ENCODE data around the gene LPCAT1. TPM values are rescaled to one million over a fixed set of nuclear protein-coding genes. Genes with fewer than 3 reads are reported as not detected.
A peak's percentile ranks its signal among the peaks of the same experiment; 100 is the strongest.

The LPCAT1 gene
- total and polyA plus RNA-seq, 2 experiments from 2014 or later, result 78.0 to 255 TPM

DNA sequence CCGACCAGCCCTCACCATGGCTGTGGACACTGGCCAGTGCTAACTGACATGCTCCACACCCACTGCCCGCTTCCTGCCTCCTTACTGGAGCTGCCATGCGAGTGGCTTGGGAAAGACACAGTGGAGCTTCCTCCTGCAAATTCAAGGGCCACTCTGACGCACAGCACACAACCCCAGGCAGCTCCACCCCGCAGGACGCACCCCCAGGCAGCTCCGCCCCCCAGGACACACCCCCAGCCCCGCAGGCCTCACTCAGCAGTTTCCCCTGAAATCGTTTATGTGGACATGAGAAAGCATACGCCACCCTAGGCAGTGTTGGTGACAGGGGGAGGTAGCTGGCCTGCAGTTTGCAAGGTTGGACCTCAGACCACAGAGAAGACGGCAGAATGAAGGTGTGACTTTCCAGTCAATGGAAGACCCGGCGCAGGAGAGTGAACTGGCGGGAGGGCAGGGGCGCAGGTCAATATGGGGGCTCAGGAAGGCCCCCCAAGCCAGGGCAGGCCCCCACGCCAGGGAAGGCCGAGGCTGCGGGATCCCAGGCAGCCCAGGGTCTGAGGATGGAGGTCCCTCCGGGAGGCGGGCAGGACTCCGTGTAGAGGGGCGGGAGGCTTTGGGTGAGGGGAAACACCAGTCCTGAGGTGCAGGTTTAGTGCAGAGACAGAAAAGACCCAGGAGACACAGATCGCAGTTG lies 21.6 kb downstream of the LPCAT1 start:
- Histone ChIP-seq H3K4me2 (no peak overlapping the region; the same call in 1 of the 2 replicates), H3K9me2 (ENCODE audit: insufficient read depth) (no peaks in the 10 kb centered on the region), H4K20me1 (replicated peaks; ENCODE audit: insufficient read depth) (peaks cover 53% of the 10 kb centered on the region), H3K27ac (ENCODE audit: low read depth) (no peak overlapping the region), H3K4me1 (ENCODE audit: insufficient read depth) (peaks cover 34% of the 10 kb centered on the region), H2AFZ (no peak overlapping the region), H3K79me2 (replicated peaks; ENCODE audit: insufficient read depth) (peaks cover 99% of the 10 kb centered on the region), H3K27me3 (ENCODE audit: insufficient read depth) (no peaks in the 10 kb centered on the region), H3F3A (replicated peaks; ENCODE audit: low read depth) (peaks cover 17% of the 10 kb centered on the region; the same call in 1 of the 2 replicates), H3K4me3 (no peak overlapping the region), H3K36me3 (ENCODE audit: insufficient read depth) (0 out of 2 replicates have a peak, but pooled peaks cover 5% of the 10 kb centered on the region)
- Mint-ChIP-seq H3K4me3 (no peak overlapping the region), H3K27ac (peak overlapping the region; percentile 91), H3K27me3 (ENCODE audit: insufficient read depth, low read depth, poor library complexity) (peaks cover 24% of the 10 kb centered on the region), H3K4me1 (peaks cover 43% of the 10 kb centered on the region), H3K9me3 (no peaks in the 10 kb centered on the region), H3K36me3 (ENCODE audit: low read depth) (peaks cover 35% of the 10 kb centered on the region)
- TF ChIP-seq ZNF114 (CRISPR knock-in tag; IDR thresholded peaks at IDR 0.05) (no peak), ZNF331 (CRISPR knock-in tag; IDR thresholded peaks at IDR 0.05; ENCODE audit: low read depth) (no peak), EZH2 (IDR thresholded peaks at IDR 0.05; ENCODE audit: low read depth, unreplicated experiment) (no peak), POLR2AphosphoS5 (IDR thresholded peaks at IDR 0.05; ENCODE audit: low read depth) (no peak), NANOG (IDR thresholded peaks at IDR 0.05; ENCODE audit: borderline replicate concordance) (no peak), EZH2phosphoT487 (IDR thresholded peaks at IDR 0.05; ENCODE audit: unreplicated experiment) (no peak), CREB1 (CRISPR knock-in tag; IDR thresholded peaks at IDR 0.05; ENCODE audit: low read depth) (no peak), JUNB (IDR thresholded peaks at IDR 0.05; ENCODE audit: unreplicated experiment) (no peak), STAT1 (IDR thresholded peaks at IDR 0.05; ENCODE audit: unreplicated experiment) (no peak)
- TF ChIP-seq, protein P1, sequence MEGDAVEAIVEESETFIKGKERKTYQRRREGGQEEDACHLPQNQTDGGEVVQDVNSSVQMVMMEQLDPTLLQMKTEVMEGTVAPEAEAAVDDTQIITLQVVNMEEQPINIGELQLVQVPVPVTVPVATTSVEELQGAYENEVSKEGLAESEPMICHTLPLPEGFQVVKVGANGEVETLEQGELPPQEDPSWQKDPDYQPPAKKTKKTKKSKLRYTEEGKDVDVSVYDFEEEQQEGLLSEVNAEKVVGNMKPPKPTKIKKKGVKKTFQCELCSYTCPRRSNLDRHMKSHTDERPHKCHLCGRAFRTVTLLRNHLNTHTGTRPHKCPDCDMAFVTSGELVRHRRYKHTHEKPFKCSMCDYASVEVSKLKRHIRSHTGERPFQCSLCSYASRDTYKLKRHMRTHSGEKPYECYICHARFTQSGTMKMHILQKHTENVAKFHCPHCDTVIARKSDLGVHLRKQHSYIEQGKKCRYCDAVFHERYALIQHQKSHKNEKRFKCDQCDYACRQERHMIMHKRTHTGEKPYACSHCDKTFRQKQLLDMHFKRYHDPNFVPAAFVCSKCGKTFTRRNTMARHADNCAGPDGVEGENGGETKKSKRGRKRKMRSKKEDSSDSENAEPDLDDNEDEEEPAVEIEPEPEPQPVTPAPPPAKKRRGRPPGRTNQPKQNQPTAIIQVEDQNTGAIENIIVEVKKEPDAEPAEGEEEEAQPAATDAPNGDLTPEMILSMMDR (conservative IDR thresholded peaks at IDR 0.05; ENCODE audit: low read depth in 2 of 2), result no peak
- TF ChIP-seq, protein P2, sequence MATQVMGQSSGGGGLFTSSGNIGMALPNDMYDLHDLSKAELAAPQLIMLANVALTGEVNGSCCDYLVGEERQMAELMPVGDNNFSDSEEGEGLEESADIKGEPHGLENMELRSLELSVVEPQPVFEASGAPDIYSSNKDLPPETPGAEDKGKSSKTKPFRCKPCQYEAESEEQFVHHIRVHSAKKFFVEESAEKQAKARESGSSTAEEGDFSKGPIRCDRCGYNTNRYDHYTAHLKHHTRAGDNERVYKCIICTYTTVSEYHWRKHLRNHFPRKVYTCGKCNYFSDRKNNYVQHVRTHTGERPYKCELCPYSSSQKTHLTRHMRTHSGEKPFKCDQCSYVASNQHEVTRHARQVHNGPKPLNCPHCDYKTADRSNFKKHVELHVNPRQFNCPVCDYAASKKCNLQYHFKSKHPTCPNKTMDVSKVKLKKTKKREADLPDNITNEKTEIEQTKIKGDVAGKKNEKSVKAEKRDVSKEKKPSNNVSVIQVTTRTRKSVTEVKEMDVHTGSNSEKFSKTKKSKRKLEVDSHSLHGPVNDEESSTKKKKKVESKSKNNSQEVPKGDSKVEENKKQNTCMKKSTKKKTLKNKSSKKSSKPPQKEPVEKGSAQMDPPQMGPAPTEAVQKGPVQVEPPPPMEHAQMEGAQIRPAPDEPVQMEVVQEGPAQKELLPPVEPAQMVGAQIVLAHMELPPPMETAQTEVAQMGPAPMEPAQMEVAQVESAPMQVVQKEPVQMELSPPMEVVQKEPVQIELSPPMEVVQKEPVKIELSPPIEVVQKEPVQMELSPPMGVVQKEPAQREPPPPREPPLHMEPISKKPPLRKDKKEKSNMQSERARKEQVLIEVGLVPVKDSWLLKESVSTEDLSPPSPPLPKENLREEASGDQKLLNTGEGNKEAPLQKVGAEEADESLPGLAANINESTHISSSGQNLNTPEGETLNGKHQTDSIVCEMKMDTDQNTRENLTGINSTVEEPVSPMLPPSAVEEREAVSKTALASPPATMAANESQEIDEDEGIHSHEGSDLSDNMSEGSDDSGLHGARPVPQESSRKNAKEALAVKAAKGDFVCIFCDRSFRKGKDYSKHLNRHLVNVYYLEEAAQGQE (IDR thresholded peaks at IDR 0.05; ENCODE audit: unreplicated experiment), result no peak
- TF ChIP-seq, protein P3, sequence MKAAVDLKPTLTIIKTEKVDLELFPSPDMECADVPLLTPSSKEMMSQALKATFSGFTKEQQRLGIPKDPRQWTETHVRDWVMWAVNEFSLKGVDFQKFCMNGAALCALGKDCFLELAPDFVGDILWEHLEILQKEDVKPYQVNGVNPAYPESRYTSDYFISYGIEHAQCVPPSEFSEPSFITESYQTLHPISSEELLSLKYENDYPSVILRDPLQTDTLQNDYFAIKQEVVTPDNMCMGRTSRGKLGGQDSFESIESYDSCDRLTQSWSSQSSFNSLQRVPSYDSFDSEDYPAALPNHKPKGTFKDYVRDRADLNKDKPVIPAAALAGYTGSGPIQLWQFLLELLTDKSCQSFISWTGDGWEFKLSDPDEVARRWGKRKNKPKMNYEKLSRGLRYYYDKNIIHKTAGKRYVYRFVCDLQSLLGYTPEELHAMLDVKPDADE (IDR thresholded peaks at IDR 0.05), result no peak
- TF ChIP-seq, protein P4, sequence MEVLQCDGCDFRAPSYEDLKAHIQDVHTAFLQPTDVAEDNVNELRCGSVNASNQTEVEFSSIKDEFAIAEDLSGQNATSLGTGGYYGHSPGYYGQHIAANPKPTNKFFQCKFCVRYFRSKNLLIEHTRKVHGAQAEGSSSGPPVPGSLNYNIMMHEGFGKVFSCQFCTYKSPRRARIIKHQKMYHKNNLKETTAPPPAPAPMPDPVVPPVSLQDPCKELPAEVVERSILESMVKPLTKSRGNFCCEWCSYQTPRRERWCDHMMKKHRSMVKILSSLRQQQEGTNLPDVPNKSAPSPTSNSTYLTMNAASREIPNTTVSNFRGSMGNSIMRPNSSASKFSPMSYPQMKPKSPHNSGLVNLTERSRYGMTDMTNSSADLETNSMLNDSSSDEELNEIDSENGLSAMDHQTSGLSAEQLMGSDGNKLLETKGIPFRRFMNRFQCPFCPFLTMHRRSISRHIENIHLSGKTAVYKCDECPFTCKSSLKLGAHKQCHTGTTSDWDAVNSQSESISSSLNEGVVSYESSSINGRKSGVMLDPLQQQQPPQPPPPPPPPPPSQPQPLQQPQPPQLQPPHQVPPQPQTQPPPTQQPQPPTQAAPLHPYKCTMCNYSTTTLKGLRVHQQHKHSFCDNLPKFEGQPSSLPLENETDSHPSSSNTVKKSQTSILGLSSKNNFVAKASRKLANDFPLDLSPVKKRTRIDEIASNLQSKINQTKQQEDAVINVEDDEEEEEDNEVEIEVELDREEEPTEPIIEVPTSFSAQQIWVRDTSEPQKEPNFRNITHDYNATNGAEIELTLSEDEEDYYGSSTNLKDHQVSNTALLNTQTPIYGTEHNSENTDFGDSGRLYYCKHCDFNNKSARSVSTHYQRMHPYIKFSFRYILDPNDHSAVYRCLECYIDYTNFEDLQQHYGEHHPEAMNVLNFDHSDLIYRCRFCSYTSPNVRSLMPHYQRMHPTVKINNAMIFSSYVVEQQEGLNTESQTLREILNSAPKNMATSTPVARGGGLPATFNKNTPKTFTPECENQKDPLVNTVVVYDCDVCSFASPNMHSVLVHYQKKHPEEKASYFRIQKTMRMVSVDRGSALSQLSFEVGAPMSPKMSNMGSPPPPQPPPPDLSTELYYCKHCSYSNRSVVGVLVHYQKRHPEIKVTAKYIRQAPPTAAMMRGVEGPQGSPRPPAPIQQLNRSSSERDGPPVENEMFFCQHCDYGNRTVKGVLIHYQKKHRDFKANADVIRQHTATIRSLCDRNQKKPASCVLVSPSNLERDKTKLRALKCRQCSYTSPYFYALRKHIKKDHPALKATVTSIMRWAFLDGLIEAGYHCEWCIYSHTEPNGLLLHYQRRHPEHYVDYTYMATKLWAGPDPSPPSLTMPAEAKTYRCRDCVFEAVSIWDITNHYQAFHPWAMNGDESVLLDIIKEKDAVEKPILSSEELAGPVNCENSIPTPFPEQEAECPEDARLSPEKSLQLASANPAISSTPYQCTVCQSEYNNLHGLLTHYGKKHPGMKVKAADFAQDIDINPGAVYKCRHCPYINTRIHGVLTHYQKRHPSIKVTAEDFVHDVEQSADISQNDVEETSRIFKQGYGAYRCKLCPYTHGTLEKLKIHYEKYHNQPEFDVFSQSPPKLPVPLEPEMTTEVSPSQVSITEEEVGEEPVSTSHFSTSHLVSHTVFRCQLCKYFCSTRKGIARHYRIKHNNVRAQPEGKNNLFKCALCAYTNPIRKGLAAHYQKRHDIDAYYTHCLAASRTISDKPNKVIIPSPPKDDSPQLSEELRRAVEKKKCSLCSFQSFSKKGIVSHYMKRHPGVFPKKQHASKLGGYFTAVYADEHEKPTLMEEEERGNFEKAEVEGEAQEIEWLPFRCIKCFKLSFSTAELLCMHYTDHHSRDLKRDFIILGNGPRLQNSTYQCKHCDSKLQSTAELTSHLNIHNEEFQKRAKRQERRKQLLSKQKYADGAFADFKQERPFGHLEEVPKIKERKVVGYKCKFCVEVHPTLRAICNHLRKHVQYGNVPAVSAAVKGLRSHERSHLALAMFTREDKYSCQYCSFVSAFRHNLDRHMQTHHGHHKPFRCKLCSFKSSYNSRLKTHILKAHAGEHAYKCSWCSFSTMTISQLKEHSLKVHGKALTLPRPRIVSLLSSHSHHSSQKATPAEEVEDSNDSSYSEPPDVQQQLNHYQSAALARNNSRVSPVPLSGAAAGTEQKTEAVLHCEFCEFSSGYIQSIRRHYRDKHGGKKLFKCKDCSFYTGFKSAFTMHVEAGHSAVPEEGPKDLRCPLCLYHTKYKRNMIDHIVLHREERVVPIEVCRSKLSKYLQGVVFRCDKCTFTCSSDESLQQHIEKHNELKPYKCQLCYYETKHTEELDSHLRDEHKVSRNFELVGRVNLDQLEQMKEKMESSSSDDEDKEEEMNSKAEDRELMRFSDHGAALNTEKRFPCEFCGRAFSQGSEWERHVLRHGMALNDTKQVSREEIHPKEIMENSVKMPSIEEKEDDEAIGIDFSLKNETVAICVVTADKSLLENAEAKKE (CRISPR knock-in tag; IDR thresholded peaks at IDR 0.05), result no peak
- ATAC-seq (peak; percentile 50), DNase-seq (ENCODE audit: low spot score) (peak; percentile 43)

Measured in GM23338 (cell line).